Neural crest cell (in vitro differentiated cells): ENCODE data around the gene PRAMEF1. TPM values are rescaled to one million over a fixed set of nuclear protein-coding genes. Genes with fewer than 3 reads are reported as not detected.
"Not testable (repeated sequence)": the region's sequence is repeated elsewhere in the genome, so short reads cannot be mapped to it uniquely, and the experiment has no call there.

Source experiments
- DNase-seq: peaks from one replicate; pipeline ENCODE4 v3.0.0; 2021; ENCODE audit warnings: low read depth, mixed read lengths, low spot score
- H3K27ac Mint-ChIP-seq: one replicate; pipeline ENCODE4 v1.8.0; 2021; ENCODE audit warnings: mild to moderate bottlenecking, mixed read lengths; ENCODE audit not compliant: unreplicated experiment
- H3K27me3 Mint-ChIP-seq: 2 replicates; pipeline ENCODE4 v1.8.0; 2021; ENCODE audit warnings: low read depth, mild to moderate bottlenecking, mixed read lengths
- H3K36me3 Mint-ChIP-seq: 2 replicates; pipeline ENCODE4 v1.8.0; 2021; ENCODE audit warnings: low read depth, mild to moderate bottlenecking, mixed read lengths
- H3K4me1 Mint-ChIP-seq: 2 replicates; pipeline ENCODE4 v1.8.0; 2021; ENCODE audit warnings: mixed read lengths
- H3K4me3 Mint-ChIP-seq: one replicate; pipeline ENCODE4 v1.8.0; 2021; ENCODE audit warnings: mild to moderate bottlenecking, mixed read lengths
- H3K9me3 Mint-ChIP-seq: 2 replicates; pipeline ENCODE4 v1.8.0; 2021; ENCODE audit warnings: mixed read lengths
- total RNA-seq: library from RNA; stranded (reverse); gene quantifications from 2 replicates; pipeline ENCODE4 v1.2.1, GENCODE V29; 2021
- TF ChIP-seq, protein P1 (sequence below): fragments of 200-600 bp; sonication (generic); conservative IDR thresholded peaks from 2 replicates; pipeline ENCODE4 v1.5.0; 2021; ENCODE audit warnings: antibody characterized with exemption, mild to moderate bottlenecking

The PRAMEF1 gene
- total RNA-seq, 1 donor from 2014 or later, result not detected

DNA sequence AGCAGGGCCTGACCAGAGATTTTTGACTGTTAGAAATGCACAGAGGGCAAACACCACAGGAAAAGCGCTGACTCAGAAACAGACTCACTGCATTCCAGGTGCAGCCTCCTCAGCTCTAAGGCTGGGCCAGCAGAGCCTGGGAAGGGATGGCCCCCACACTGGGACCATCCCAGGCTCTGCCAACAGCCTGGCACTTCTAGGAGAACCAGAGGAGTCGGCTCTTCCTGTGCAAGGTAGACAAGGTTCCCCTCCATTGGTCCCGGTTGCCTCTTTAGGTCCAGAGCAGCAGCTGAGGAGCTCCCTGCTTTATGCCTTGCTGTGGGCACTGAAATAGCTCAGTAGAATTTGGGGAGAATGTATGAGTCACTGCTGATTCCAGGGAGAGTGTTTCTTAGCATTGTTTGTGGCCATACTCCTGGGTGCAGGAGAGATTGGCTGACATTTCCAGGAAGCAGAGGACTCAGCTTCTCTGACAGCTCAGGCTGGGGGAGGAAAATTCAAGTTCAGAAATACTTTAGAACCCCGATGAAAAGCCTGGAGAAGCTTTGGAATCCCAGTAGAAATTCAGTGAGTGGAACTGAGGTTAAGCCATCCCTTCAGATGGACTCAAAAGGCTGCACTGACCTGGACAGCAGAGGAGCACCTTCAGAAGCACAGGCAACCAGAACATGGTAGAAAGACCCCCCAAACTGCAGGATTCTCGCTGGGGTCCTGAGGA, 19.7 kb downstream of the PRAMEF1 start:
- Mint-ChIP-seq H3K36me3 (no peaks in the 10 kb centered on the region), H3K9me3 (peaks cover 11% of the 10 kb centered on the region)

DNA sequence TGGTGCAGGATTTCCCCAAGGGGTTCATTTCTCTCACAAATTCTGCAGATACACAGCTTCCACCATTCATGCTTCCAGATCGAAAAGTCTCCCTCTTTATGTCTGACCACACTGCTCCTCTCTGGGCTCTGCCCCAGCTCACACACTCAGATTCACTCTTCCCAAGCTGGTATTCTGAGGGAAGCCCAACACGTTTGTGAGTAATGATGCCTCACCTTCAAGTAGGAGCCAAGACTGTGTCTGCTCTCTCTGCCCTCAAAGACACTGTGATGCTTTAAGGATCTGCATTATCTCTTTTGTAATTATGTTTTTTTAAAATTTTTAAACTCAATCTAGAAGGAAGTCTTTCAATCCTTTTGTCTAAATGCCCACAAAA, 20.2 kb downstream of the PRAMEF1 start:
- H3K9me3 Mint-ChIP-seq, result peaks cover 11% of the 10 kb centered on the region
- no peak for DNase-seq
- no peak overlapping the region for H3K4me3 Mint-ChIP-seq
- H3K27me3 Mint-ChIP-seq, result no peaks in the 10 kb centered on the region
- no peaks in the 10 kb centered on the region for H3K36me3 Mint-ChIP-seq
- TF ChIP-seq, protein P1, sequence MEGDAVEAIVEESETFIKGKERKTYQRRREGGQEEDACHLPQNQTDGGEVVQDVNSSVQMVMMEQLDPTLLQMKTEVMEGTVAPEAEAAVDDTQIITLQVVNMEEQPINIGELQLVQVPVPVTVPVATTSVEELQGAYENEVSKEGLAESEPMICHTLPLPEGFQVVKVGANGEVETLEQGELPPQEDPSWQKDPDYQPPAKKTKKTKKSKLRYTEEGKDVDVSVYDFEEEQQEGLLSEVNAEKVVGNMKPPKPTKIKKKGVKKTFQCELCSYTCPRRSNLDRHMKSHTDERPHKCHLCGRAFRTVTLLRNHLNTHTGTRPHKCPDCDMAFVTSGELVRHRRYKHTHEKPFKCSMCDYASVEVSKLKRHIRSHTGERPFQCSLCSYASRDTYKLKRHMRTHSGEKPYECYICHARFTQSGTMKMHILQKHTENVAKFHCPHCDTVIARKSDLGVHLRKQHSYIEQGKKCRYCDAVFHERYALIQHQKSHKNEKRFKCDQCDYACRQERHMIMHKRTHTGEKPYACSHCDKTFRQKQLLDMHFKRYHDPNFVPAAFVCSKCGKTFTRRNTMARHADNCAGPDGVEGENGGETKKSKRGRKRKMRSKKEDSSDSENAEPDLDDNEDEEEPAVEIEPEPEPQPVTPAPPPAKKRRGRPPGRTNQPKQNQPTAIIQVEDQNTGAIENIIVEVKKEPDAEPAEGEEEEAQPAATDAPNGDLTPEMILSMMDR, result no peak
- no peaks in the 10 kb centered on the region for H3K4me1 Mint-ChIP-seq
- H3K27ac Mint-ChIP-seq, result no peak overlapping the region

More for the DNA sequence above, 19.7 kb downstream of the PRAMEF1 start:
- Mint-ChIP-seq H3K4me1 (no peaks in the 10 kb centered on the region), H3K27me3 (no peaks in the 10 kb centered on the region), H3K4me3 (no peak overlapping the region), H3K27ac (no peak overlapping the region)
- DNase-seq, result no peak
- TF ChIP-seq, protein P1, result no peak

DNA sequence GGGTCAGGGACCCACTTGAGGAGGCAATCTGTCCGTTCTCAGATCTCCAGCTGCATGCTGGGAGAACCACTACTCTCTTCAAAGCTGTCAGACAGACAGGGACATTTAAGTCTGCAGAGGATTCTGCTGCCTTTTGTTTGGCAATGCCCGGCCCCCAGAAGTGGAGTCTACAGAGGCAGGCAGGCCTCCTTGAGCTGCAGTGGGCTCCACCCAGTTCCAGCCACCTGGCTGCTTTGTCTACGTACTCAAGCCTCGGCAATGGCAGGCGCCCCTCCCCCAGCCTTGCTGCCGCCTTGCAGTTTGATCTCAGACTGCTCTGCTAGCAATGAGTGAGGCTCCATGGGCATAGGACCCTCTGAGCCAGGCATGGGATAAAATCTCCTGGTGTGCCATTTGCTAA, 27.9 kb downstream of the PRAMEF1 start:
- H3K27ac Mint-ChIP-seq, H3K27me3 Mint-ChIP-seq, DNase-seq, H3K4me3 Mint-ChIP-seq, H3K36me3 Mint-ChIP-seq, H3K4me1 Mint-ChIP-seq: not testable (repeated sequence)
- peaks cover 13% of the 10 kb centered on the region for H3K9me3 Mint-ChIP-seq

DNA sequence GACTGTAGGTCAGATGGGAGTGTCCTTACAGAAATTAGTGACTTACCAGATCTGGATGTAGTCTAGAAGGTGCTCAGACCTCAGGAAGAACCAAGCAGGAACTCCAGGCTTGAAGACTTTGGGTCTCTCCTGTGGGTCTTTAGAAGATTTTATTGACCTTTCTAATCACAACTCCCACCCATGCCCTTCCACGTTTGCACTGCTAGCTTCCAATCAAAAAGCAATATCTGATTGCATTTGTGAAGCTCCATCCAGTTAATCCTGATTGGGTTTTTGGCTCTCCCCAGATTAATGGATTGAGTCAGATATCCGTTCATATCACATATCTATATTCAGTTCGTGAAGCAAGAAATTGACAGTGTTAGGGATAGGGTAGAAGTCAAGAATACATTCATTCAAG, 40.1 kb downstream of the PRAMEF1 start, which contains the start of gene PRAMEF11:
TSS of gene PRAMEF11 (minus strand) at position 101 of the 400 bp plus-strand sequence. CDS start 2,621 bp downstream, outside the sequence.
- not testable (repeated sequence) for H3K4me1 Mint-ChIP-seq, H3K4me3 Mint-ChIP-seq, H3K27ac Mint-ChIP-seq, H3K9me3 Mint-ChIP-seq, DNase-seq, H3K27me3 Mint-ChIP-seq, H3K36me3 Mint-ChIP-seq

DNA sequence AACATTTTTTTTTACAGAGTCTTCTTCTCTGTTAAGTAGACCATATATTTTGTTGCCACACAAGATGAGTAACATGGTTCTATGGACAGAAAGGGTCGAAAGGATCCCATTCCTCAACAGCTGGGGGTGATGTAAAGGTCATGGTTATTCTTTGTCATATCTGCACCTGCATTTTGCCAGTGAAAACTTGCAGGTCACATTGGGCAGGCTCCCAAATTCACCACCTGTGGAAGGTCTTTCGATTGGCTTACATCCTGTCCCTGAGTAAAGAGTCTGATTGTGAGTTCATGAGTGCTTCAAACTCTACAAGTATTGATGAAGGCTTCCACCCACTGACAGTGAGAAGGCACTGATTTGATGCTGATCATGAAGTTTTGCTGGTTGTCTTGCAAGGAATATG, 42.1 kb downstream of the PRAMEF1 start:
- H3K27me3 Mint-ChIP-seq, H3K4me1 Mint-ChIP-seq, H3K36me3 Mint-ChIP-seq, DNase-seq, H3K27ac Mint-ChIP-seq, H3K9me3 Mint-ChIP-seq, H3K4me3 Mint-ChIP-seq: not testable (repeated sequence)

Other genes starting within 250 kb of the PRAMEF1 start
- 0.91 and 1.8 TPM in 2 replicates for gene DHRS3, start 173.2 kb upstream of the PRAMEF1 start, total RNA-seq
- gene AADACL4, start 147.3 kb upstream of the PRAMEF1 start, total RNA-seq, result not detected in 2 replicates
- gene AADACL3, start 75.3 kb upstream of the PRAMEF1 start, total RNA-seq, result not detected in 2 replicates
- gene CFAP107, start 45.2 kb upstream of the PRAMEF1 start, total RNA-seq, result not detected in 2 replicates
- gene PRAMEF12, start 17.7 kb upstream of the PRAMEF1 start, total RNA-seq, result not detected in 2 replicates
- gene PRAMEF11, start 40.0 kb downstream of the PRAMEF1 start, total RNA-seq, result not detected in 2 replicates
- gene HNRNPCL1, start 57.3 kb downstream of the PRAMEF1 start, total RNA-seq, result not detected in 2 replicates
- gene PRAMEF2, start 65.7 kb downstream of the PRAMEF1 start, total RNA-seq, result not detected in 2 replicates
- not detected in 2 replicates for gene PRAMEF4, start 94.8 kb downstream of the PRAMEF1 start, total RNA-seq
- not detected in 2 replicates for gene PRAMEF10, start 106.9 kb downstream of the PRAMEF1 start, total RNA-seq
- not detected in 2 replicates for gene PRAMEF7, start 125.2 kb downstream of the PRAMEF1 start, total RNA-seq
- not detected in 2 replicates for gene PRAMEF6, start 156.2 kb downstream of the PRAMEF1 start, total RNA-seq